GM13977 (cell line): ENCODE results near the gene TSHZ1.

Experiments used
- DNase-seq: peaks from one replicate; pipeline ENCODE4 v3.0.0; 2012; ENCODE audit warnings: low spot score
- in situ Hi-C: fragments of 300-500 bp; cut with MboI; formaldehyde crosslinking; loops from one replicate; pipeline ENCODE4 v1.12.0; 2022; ENCODE audit warnings: low sequenced_read_pairs, low pct_unique_long_range_greater_than_20kb, mixed read lengths, inconsistent platforms; ENCODE audit not compliant: unreplicated experiment
- TF ChIP-seq, protein P1 (sequence below): IDR thresholded peaks from 2 replicates; pipeline ENCODE4 v1.5.1; 2012; ENCODE audit warnings: mild to moderate bottlenecking, control low read depth; ENCODE audit not compliant: insufficient read depth; ENCODE audit errors: extremely low read depth, missing control alignments

Gene TSHZ1

DNA sequence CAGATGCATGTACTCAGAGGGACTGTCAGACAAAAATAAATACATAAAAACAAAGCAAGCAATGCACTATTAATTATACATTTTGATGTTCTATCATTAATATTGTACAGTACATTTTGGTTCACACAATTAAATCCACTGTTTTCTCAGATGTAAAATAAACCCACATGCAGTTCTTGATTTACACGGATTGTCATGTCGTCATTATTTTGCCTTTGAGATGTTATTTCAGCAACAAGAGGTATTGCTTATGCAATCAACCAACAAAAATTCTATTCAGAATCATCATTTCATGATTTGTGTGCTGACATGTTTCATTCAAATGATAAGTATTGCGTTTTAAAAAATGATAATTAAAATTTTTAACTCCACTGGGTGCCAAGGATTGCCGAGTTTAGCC lies 79.2 kb downstream of the TSHZ1 start:
- TF ChIP-seq, protein P1, sequence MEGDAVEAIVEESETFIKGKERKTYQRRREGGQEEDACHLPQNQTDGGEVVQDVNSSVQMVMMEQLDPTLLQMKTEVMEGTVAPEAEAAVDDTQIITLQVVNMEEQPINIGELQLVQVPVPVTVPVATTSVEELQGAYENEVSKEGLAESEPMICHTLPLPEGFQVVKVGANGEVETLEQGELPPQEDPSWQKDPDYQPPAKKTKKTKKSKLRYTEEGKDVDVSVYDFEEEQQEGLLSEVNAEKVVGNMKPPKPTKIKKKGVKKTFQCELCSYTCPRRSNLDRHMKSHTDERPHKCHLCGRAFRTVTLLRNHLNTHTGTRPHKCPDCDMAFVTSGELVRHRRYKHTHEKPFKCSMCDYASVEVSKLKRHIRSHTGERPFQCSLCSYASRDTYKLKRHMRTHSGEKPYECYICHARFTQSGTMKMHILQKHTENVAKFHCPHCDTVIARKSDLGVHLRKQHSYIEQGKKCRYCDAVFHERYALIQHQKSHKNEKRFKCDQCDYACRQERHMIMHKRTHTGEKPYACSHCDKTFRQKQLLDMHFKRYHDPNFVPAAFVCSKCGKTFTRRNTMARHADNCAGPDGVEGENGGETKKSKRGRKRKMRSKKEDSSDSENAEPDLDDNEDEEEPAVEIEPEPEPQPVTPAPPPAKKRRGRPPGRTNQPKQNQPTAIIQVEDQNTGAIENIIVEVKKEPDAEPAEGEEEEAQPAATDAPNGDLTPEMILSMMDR = no peak
- in situ Hi-C loops = no loop called here
- DNase-seq = no peak

DNA sequence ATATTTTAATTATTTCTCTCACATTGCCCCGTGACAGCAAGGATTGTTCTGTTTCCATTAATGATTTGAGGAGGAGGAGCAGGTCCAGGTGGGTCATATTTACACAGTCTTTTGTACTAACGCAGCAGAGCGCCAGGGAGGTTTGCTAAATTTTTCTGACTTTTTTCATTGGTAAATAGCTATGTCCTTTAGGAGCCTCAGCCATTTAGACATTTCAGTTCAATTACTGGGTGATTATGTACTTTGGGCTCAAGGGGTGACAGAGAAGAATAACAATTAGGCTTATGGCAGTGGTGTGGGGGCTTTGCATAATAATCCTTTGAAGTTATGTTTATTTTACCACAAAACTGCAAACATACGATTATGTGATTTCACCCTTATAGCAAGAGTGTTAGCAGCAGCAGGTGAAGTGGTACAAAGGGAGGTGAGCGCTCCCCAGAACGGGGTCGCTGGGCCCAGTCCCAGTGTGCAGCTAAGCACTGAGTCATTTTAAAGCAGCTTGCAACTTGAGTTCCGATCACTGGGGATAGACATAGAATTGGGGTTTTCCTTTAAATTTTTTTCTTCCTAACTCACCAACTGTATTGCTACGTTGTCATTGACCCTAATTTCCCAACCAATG lies 80.3 kb downstream of the TSHZ1 start:
- DNase-seq = no peak
- in situ Hi-C loops = no loop called here
- TF ChIP-seq, protein P1 = no peak

DNA sequence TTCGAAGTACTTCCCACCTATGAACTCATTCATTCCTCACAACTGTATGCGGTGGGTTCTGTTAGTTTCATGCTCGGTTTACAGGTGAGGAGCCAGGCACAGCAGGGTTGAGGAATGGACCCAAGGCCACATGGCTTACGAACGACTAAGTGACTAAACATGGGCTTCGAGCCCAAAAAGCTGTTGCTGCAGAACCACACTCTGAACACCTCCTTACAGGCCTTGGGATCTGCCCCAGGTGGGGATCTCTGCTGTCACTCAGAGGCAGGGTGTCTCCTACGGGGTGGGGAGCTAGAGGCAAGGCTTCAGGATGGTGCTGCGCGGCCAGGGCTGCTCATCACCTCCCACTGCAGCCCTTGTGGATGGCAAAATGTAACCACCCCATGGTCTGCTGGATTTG lies 80.9 kb downstream of the TSHZ1 start:
- no peak for DNase-seq
- TF ChIP-seq, protein P1 = no peak
- in situ Hi-C loops = no loop called here

DNA sequence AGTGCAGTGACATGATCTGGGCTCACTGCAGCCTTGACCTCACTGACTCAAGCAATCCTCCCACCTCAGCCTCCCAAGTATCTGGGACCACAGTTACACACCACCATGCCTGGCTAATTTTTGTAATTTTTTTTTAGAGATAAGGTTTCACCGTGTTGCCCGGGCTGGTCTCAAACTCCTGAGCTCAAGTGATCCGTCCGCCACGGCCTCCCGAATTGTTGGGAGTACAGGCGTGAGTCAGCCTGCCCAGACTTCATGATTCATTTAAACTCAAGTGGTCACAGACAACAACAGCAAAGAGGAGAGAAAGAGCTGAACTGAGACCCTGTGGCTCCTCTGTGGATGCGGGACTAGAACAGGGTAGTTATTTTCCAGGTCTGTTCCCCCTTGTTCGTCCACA lies 83.0 kb downstream of the TSHZ1 start:
- in situ Hi-C loops = no loop called here
- TF ChIP-seq, protein P1 = no peak
- DNase-seq = no peak

DNA sequence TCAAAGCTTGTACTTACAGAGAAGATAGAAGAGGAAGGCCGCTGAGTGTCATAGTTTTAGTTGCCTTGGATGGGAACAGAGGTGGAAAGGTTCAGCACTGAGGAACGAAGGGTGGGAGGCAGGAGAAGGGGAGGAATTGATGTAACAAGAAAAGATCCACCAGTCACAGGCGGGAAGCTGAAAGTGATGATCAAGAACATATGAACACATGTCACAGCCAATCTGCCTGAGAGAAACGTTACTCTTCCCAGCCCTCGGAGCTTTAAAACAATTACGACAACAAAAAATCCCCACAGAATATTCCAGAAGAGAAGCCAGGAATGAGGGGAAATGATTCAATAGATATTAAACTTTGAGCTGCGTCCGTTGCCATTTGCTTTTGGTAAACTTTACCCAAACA lies 87.1 kb downstream of the TSHZ1 start:
- DNase-seq = no peak
- TF ChIP-seq, protein P1 = no peak
- in situ Hi-C loops = no loop called here

DNA sequence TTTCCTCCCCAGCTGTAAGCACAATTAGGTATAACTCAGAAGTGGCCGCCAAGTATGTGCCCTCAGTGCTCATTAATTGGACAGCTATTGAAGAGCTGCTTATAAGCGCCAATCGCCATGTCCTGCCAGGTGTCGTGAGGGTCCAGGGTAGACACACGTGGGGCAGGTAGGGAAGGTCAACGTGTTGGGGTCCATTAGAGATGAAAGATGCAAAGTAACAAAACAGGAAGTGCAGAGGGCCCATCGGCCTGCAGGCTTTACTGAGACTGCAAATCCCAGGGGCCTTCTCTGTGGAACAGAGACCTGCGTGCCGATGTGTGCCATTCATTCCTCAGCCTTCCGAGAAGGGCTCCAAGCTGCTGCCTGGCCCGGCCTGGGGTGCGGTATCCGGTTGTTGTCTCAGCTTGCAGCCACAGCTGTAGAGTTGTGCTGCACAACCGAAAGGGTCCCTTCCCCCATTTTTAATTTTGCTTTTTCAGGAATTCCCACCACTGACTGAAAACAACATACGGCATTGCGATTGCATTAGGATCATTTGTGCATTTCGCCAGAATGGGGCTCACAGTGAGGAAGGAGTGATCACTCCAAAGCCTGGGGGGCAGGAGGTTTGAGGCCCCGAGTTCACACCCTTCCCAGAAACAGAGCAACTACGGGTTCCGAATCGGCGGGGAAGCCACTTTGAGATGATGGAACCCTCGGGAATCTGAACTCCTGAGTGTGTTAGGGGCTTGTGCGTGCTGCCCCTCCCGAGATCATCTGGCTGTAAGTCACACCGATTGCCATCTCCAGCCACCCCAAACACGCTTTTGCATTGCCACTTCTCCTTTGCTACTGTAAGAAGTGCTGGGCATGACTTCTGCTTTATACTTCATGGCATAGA lies 94.3 kb downstream of the TSHZ1 start:
- no peak for DNase-seq
- TF ChIP-seq, protein P1 = no peak
- in situ Hi-C loops = no loop called here
